HuH-7 (cell line): Measurements from ENCODE around the gene RXYLT1.
"Not testable (repeated sequence)": the region's sequence is repeated elsewhere in the genome, so short reads cannot be mapped to it uniquely, and the experiment has no call there.

Experiments used
- DNase-seq: peaks from one replicate; pipeline ENCODE4 v3.0.0; 2011; ENCODE audit warnings: low spot score

RXYLT1 gene

DNA sequence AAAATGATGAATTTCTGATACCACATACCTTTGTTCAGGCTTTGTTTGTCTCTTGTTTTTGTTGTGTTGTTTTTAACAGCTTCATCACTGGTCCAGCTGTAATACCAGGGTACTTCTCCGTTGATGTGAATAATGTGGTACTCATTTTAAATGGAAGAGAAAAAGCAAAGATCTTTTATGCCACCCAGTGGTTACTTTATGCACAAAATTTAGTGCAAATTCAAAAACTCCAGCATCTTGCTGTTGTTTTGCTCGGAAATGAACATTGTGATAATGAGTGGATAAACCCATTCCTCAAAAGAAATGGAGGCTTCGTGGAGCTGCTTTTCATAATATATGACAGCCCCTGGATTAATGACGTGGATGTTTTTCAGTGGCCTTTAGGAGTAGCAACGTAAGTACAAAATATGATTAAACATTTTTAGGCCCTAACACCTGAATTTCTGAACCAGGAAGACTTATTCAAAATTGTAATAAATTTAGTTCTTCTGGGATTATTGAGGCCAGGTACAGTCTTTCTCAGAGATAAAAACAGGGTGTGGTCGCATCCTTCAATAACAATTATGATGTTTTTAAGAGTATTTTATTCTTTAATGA, 22.4 kb downstream of the RXYLT1 start:
- DNase-seq = peak; percentile 30

- DNase-seq = no peak
Observed at GRCh38 chr12:63804746-63805145, 25.0 kb downstream of the RXYLT1 start.

- no peak for DNase-seq
Observed at GRCh38 chr12:63805704-63806672, 26.3 kb downstream of the RXYLT1 start.

- DNase-seq = no peak
Observed at GRCh38 chr12:63808631-63809030, 28.9 kb downstream of the RXYLT1 start.

GRCh38 chr12:63809566-63809965, 29.9 kb downstream of the RXYLT1 start:
- DNase-seq = no peak

GRCh38 chr12:63811334-63811733, 31.6 kb downstream of the RXYLT1 start:
- DNase-seq = no peak

DNA sequence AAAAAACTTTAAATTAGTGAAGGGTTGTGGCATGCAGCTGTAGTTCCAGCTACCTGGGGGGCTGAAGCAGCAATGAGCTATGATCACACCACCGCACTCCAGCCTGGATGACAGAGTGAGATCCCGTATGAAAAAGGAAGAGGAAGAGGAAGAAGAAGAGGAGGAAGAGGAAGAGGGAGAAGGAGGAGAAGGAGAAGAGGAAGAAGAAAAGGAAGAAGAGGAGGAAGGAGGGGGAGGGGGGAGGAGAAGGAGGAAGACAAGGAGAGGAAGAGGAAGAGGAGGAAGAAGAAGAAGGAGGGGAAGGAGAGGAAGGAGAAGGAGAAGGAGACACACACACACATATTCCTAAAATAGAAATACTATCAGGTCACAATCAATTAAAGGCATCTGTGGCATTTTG, 32.0 kb downstream of the RXYLT1 start:
- DNase-seq = no peak

- no peak for DNase-seq
Observed at GRCh38 chr12:63814146-63814772, 34.5 kb downstream of the RXYLT1 start.

DNA sequence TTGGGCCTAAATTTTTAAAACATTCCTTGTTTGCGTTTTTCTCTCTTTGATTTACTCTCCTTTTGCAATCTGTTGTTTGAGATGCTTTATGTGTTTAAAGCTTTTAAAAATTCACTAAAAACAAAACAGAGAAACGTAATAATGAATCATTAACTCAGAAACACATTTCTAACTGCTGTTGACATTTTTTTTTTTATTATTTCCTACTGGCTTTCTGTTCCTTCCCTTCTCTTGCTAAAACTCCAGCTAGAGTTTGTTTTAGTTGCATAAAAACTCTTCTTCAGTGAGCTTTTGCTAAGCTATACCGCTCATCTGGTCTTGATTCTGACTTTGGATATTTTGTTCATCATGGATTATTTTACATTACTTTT, 35.8 kb downstream of the RXYLT1 start:
- no peak for DNase-seq

DNA sequence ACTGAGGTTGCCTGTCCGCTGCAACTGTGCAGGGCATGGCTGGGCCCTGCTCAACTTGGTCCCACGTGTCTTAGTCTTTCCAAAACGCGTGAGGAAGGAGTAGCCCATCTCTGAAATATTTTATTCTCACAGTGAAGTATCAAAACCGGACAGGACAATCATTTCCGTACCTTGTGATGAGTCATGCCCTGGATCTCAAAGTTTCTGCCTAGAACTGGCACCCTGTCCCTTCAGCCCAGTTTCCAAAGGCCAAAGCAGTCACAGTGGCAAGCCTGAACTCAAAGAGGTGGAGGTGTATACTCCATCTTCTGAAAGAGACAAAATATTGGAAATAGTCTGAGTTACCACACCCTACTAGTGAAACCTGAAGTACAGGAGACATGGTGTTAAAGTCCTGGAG, 36.3 kb downstream of the RXYLT1 start:
- DNase-seq = no peak

DNA sequence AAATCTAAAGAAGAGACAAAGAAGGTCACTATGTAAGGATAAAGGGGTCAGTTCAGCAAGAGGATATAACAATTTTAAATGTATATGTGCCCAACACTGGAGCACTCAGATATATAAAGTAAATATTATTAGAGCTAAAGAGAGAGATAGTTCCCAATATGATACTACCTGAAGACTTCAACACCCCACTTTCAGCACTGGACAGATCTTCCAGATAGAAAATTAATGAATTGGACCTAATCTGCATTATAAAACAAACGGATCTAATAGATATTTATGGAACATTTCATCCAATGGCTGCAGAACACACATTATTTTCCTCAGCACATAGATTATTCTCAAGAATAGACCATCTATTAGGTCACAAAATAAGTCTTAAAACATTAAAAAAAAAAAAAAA, 40.7 kb downstream of the RXYLT1 start:
- DNase-seq = no peak

DNA sequence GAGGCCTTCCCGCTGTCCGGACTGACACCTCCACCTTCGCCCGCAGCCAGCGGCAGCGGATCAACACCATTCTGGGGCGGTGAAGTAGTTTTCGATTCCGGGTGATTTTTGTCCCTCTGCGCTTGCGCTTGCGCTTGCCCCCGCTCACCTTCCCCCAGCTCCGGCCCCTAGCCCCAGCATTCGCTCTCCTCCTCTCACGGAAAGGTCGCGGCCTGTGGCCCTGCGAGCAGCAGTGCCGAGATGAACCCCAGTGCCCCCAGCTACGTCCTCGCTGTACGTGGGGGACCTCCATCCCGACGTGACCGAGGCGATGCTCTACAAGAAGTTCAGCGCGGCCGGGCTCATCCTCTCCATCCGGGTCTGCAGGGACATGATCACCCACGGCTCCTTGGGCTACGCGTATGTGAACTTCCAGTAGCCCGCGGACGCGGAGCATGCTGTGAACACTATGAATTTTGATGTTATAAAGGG, 42.1 kb downstream of the RXYLT1 start:
- DNase-seq = no peak

GRCh38 chr12:63822352-63822751, 42.6 kb downstream of the RXYLT1 start:
- DNase-seq = no peak

DNA sequence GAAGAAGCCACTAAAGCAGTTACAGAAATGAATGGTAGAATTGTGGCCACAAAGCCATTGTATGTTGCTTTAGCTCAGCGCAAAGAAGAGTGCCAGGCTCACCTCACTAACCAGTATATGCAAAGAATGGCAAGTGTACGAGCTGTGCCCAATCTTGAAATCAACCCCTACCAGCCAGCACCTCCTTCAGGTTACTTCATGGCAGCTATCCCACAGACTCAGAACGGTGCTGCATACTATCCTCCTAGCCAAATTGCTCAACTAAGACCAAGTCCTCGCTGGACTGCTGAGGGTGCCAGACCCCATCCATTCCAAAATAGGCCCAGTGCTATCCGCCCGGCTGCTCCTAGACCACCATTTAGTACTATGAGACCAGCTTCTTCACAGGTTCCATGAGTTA, 43.3 kb downstream of the RXYLT1 start:
- DNase-seq = no peak

DNA sequence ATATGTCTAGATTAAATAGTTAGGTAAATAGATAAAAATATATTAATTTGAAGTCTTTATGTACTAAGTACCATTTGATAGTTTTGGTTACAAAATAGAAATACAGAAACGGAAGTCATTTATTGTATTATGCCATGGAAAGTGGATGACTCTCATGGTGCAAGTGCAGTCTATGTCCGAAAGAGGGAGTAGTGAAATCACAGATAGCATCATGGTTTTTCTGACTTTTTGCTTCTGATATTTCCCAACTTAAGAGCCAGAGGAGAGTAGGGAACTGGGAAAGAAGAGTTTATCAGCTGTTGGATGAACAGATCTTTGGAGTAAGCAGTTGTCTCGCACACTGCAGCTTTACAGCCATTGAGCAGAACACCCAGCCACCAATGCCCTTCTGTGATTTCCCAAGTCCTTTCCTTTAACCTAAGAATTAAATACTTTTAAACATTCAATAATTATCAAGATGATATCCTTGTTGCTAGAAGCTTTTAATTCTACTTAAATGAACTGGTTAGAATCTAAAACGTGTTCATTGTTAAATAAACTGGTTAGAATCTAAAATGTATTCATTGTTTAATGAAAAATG, 46.4 kb downstream of the RXYLT1 start:
- peak; percentile 76 for DNase-seq

DNA sequence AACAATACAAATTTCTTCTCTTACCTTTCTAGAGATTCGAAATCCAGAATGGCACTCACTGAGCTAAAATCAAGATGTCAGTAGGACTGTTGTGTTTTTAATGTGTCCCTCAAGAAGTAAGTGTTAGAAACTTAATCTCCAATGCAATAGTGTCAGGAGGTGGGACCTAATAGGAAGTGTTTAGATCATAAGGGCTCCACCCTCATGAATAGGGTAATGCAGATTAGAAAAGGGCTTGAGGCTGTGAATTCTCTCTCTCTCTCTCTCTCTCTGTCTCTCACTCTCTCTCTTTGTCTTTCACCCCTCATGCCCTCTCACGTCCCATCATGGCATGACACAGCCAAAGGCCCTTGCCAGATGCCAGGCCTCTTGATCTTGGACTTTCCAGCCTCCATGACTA, 49.2 kb downstream of the RXYLT1 start:
- no peak for DNase-seq

DNA sequence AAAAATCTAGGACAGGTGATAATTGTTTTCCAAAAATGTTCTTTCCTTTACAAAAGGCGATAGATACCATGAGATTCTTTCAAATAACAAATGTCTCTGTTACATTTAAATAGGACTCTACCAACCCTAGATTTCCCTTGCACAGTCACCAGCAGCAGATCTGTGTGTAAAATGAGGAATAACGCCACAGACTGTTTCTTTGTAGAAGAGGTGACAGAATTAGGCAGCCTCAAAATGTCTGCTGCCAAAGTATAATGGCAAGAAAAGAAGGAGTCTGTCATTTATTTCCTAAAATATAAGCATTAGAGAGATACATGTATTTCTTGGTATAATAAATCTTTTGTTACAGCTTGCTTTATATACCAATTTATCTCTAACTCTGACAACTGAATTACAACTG, 56.3 kb downstream of the RXYLT1 start:
- no peak for DNase-seq

GRCh38 chr12:63836936-63837335, 57.2 kb downstream of the RXYLT1 start:
- DNase-seq = no peak

GRCh38 chr12:63838411-63838810, 58.7 kb downstream of the RXYLT1 start:
- no peak for DNase-seq

DNA sequence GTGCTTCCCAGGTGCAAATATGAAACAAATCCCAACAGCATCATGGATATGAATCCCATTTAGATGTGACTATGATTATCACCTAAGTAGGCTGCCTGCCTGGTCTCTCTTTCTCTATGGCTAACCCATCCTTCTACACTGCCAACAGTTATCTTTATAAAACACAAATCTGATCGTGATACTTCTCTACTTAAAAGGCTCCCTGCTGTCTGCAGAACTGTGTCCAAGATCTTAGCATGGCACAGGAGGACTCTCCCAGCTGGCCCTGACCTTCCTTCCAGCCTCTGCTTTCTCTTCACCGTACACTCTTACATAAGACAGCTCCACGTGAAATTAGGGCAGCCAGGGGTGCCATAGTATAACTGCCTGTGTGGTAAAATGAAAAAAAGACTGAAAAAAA, 61.3 kb downstream of the RXYLT1 start:
- DNase-seq = no peak

GRCh38 chr12:63841571-63841970, 61.9 kb downstream of the RXYLT1 start:
- no peak for DNase-seq

DNA sequence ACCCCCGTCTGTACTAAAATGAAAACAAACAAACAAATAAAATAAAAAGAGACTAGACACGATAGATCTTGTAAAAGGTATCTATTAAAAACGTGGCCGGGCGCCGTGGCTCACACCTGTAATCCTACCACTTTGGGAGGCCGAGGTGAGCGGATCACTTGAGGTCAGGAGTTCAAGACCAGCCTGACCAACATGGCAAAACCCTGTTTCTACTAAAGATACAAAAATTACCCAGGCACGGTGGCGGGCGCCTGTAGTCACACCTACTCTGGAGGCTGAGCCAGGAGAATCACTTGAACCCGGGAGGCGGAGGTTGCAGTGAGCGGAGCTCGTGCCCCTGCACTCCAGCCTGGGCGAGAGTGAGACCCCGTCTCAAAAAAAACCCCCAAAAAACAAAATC, 63.0 kb downstream of the RXYLT1 start:
- not testable (repeated sequence) for DNase-seq

DNA sequence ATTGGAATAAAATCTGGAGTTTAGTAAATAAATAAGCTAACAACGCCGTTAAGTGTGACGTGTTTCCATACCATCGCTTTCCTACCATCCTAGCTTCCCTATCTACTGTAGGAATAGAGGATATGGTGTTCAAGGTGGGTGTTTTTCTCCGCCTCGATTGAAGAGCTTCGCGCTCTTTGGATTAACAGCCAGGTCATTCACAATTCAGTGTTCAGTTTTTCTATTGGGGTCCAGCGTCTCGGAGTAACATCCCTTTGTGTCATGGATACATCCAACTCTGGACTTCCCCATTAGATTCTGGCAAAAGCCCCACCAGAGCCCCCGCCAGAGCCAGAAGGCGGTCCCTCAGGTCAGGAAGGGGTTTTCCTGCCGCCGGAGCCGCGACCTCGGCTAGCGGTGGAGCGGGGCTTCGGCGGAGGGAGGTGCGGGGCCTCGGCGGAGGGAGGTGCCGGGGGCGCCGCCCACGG, 63.6 kb downstream of the RXYLT1 start:
- peak; percentile 17 for DNase-seq
